Gastroesophageal sphincter (tissue), 4 donors: ENCODE results near the gene TMEM45A. TPM values are rescaled to one million over a fixed set of nuclear protein-coding genes. Genes with fewer than 3 reads are reported as not detected.

Source experiments
- ATAC-seq: fragments of 150-250 bp; one replicate; pipeline ENCODE4 v1.9.1; 2016; ENCODE audit warnings: mild to moderate bottlenecking, moderate library complexity
- H3K27ac ChIP-seq, 4 donors: fragments of 200-600 bp; sonication (generic) in 3 of 4; 1 replicate in 3 of 4; 2 replicates in 1 of 4; pipeline ENCODE4 v1.5.1; 2016 to 2019
- H3K27me3 ChIP-seq: fragments of 200-600 bp; sonication (generic); one replicate; pipeline ENCODE4 v1.5.1; 2019
- H3K36me3 ChIP-seq, 2 donors: fragments of 200-600 bp; sonication (generic); one replicate each; pipeline ENCODE4 v1.5.1; 2019; ENCODE audit warnings: control low read depth in 1 of 2
- H3K4me1 ChIP-seq, 3 donors: fragments of 200-600 bp; sonication (generic); 1 replicate in 2 of 3; 2 replicates in 1 of 3; pipeline ENCODE4 v1.5.1; 2016 to 2019; ENCODE audit warnings: control low read depth in 2 of 3
- H3K4me3 ChIP-seq, 2 donors: fragments of 200-600 bp; sonication (generic); one replicate each; pipeline ENCODE4 v1.5.1; 2019; ENCODE audit warnings: mild to moderate bottlenecking in 1 of 2, moderate library complexity in 1 of 2
- H3K9me3 ChIP-seq, 3 donors: fragments of 200-600 bp; sonication (generic); one replicate each; pipeline ENCODE4 v1.5.1; 2017 to 2019; ENCODE audit warnings: control low read depth in 2 of 3
- CTCF ChIP-seq, 4 experiments: fragments of 200-600 bp in 2 of 4; fragments of 450-650 bp in 2 of 4; sonication (generic) in 1 of 4; IDR thresholded peaks; one replicate each; pipeline ENCODE4 v1.5.1; 2017 to 2019; ENCODE audit warnings: antibody characterized with exemption in 4 of 4, mild to moderate bottlenecking in 2 of 4, moderate library complexity in 2 of 4
- EP300 ChIP-seq: sonication (generic); formaldehyde crosslinking; IDR thresholded peaks from one replicate; pipeline ENCODE4 v1.6.1; 2017; ENCODE audit warnings: antibody characterized with exemption, mild to moderate bottlenecking
- POLR2A ChIP-seq, 2 donors: fragments of 450-650 bp; IDR thresholded peaks; one replicate each; pipeline ENCODE4 v1.6.1; 2017; ENCODE audit warnings: antibody characterized with exemption in 2 of 2, mild to moderate bottlenecking in 2 of 2, moderate library complexity in 1 of 2
- POLR2AphosphoS5 ChIP-seq: sonication (generic); formaldehyde crosslinking; IDR thresholded peaks from one replicate; pipeline ENCODE4 v1.6.1; 2017; ENCODE audit warnings: antibody characterized with exemption
- WGBS, 2 donors: methylation state at CpG; one replicate each; pipeline ENCODE4 v1.1.5; 2018; ENCODE audit warnings: low coverage in 1 of 2; 5-methylcytosine and 5-hydroxymethylcytosine counted together
- total RNA-seq, 4 donors: library from RNA; depleted of rRNA; stranded (reverse); fragments of >200 nt; gene quantifications; one replicate each; pipeline ENCODE4 v1.1.0, GENCODE V29; 2016

TMEM45A gene
- total RNA-seq, 4 donors from 2014 or later: 8.9 to 18.4 (median 17.6) TPM

- Histone ChIP-seq H3K9me3 (no peaks in the 10 kb centered on the region), H3K36me3 (no peaks in the 10 kb centered on the region), H3K4me3 (no peak overlapping the region), H3K4me1 (no peaks in the 10 kb centered on the region), H3K27ac (no peak overlapping the region), H3K27me3 (no peaks in the 10 kb centered on the region)
- 66 to 75% methylated on average over 3 of the region's 3 CpGs for WGBS, 2 donors
- TF ChIP-seq POLR2A (IDR thresholded peaks at IDR 0.05) (no peak), POLR2AphosphoS5 (no peak), EP300 (no peak), CTCF (IDR thresholded peaks at IDR 0.05) (no peak)
- ATAC-seq: no peak
These were observed 99.0 kb downstream of the TMEM45A start for GRCh38 chr3:100591411-100591810.

GRCh38 chr3:100600181-100601042 is 108.0 kb downstream of the TMEM45A start:
- no peaks in the 10 kb centered on the region for H3K36me3 ChIP-seq
- ATAC-seq: no peak
- TF ChIP-seq EP300: no peak
- no peak for TF ChIP-seq POLR2AphosphoS5
- no peak for TF ChIP-seq POLR2A (IDR thresholded peaks at IDR 0.05)
- no peak for TF ChIP-seq CTCF (IDR thresholded peaks at IDR 0.05)
- H3K4me3 ChIP-seq: no peak overlapping the region
- no peaks in the 10 kb centered on the region for H3K9me3 ChIP-seq
- H3K27ac ChIP-seq: no peak overlapping the region
- H3K27me3 ChIP-seq: no peaks in the 10 kb centered on the region
- peaks cover 0 to 10% (median 0%) of the 10 kb centered on the region in 3 donors for H3K4me1 ChIP-seq
- 57 to 100% methylated on average over 2 to 6 of the region's 11 CpGs for WGBS, 2 donors

GRCh38 chr3:100602506-100603444 is 110.4 kb downstream of the TMEM45A start:
- WGBS, 2 donors: 46 to 56% methylated on average over 2 to 7 of the region's 7 CpGs
- no peaks in the 10 kb centered on the region for H3K9me3 ChIP-seq
- ATAC-seq: no peak
- no peak for TF ChIP-seq EP300
- H3K4me1 ChIP-seq: peaks cover 0 to 10% (median 0%) of the 10 kb centered on the region in 3 donors
- H3K27ac ChIP-seq: no peak overlapping the region
- no peaks in the 10 kb centered on the region for H3K36me3 ChIP-seq
- no peaks in the 10 kb centered on the region for H3K27me3 ChIP-seq
- H3K4me3 ChIP-seq: no peak overlapping the region

GRCh38 chr3:100603469-100603868 is 111.0 kb downstream of the TMEM45A start:
- TF ChIP-seq POLR2AphosphoS5 (no peak), POLR2A (IDR thresholded peaks at IDR 0.05) (no peak), CTCF (IDR thresholded peaks at IDR 0.05) (peak in 2 of 4 experiments; percentile 8 to 19), EP300 (no peak)
- Histone ChIP-seq H3K4me1 (peaks cover 0 to 10% (median 0%) of the 10 kb centered on the region in 3 donors), H3K4me3 (no peak overlapping the region), H3K36me3 (no peaks in the 10 kb centered on the region), H3K27ac (no peak overlapping the region), H3K9me3 (no peaks in the 10 kb centered on the region), H3K27me3 (no peaks in the 10 kb centered on the region)
- WGBS, 2 donors: 44 to 46% methylated on average over 3 of the region's 5 CpGs
- no peak for ATAC-seq

- Histone ChIP-seq H3K27ac (no peak overlapping the region), H3K9me3 (no peaks in the 10 kb centered on the region), H3K4me3 (no peak overlapping the region), H3K27me3 (no peaks in the 10 kb centered on the region), H3K4me1 (peaks cover 0 to 10% (median 0%) of the 10 kb centered on the region in 3 donors), H3K36me3 (no peaks in the 10 kb centered on the region)
- 87 to 92% methylated on average over 6 of the region's 8 CpGs for WGBS, 2 donors
- no peak for ATAC-seq
- TF ChIP-seq POLR2A (IDR thresholded peaks at IDR 0.05): no peak
- no peak for TF ChIP-seq CTCF (IDR thresholded peaks at IDR 0.05)
- no peak for TF ChIP-seq POLR2AphosphoS5
- no peak for TF ChIP-seq EP300
These were observed 112.9 kb downstream of the TMEM45A start for GRCh38 chr3:100605358-100605757.
